ENCODE results near the gene FADS1. TPM values are rescaled to one million over a fixed set of nuclear protein-coding genes. Genes with fewer than 3 reads are reported as not detected.

FADS1 gene
- total RNA-seq, 4 donors from 2014 or later = 7.3 to 58.6 (median 21.8) TPM

DNA sequence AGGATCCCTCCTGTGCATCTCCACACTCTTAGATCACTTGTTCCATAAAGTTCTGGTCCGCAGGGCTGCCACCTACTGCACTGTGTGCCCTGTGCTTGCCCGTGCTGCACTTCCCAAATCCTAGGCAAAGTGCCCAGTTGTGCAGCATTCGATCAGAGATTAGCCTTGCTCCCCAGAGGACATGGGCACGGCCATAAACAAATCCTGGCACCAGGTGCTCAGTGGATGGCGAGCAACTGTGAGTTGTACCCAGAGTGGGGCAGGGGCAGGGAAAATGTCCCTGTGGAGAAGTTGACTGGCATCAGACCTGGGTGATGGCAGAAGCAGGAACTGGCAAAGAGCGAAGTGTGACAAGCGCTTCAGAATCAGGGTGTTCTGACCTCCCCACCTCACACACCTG, 16.0 kb upstream of the FADS1 start:
- no peak overlapping the region for H3K4me3 ChIP-seq (ENCODE audit: low read depth, poor library complexity, severe bottlenecking)
- intact Hi-C loops (cut with DNase I; ENCODE audit: low total_unique reads) = no loop called here
- TF ChIP-seq POLR2A (IDR thresholded peaks at IDR 0.05) = no peak
- TF ChIP-seq, protein P1, sequence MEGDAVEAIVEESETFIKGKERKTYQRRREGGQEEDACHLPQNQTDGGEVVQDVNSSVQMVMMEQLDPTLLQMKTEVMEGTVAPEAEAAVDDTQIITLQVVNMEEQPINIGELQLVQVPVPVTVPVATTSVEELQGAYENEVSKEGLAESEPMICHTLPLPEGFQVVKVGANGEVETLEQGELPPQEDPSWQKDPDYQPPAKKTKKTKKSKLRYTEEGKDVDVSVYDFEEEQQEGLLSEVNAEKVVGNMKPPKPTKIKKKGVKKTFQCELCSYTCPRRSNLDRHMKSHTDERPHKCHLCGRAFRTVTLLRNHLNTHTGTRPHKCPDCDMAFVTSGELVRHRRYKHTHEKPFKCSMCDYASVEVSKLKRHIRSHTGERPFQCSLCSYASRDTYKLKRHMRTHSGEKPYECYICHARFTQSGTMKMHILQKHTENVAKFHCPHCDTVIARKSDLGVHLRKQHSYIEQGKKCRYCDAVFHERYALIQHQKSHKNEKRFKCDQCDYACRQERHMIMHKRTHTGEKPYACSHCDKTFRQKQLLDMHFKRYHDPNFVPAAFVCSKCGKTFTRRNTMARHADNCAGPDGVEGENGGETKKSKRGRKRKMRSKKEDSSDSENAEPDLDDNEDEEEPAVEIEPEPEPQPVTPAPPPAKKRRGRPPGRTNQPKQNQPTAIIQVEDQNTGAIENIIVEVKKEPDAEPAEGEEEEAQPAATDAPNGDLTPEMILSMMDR (IDR thresholded peaks at IDR 0.05) = no peak
- 63 to 64% methylated on average over 7 of the region's 7 CpGs for WGBS, 2 donors
- DNase-seq (ENCODE audit: low spot score in 2 of 2) = no peak

DNA sequence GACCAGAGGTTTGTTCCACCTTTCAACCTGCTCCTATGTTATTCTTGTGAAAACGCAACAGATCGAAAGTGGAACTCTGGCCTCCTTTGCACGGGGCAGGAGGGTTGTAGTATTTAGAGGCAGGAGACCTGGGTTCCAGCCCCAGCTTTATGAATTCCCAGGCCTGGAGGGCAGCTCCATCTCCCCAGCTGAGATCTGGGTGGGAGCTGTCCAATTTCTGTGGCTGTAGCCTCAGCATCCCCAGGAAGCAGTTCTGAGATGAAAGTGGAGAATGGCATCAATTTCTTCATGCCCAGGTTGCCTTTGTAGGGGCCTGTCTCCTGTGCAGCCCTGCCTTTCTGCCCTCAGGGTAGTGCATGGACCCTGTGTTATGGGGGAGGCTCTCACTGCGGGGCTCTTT, 15.4 kb upstream of the FADS1 start:
- WGBS, 2 donors = 87 to 94% methylated on average over 4 of the region's 4 CpGs
- no peak overlapping the region for H3K4me3 ChIP-seq (ENCODE audit: low read depth, poor library complexity, severe bottlenecking)
- intact Hi-C loops (cut with DNase I; ENCODE audit: low total_unique reads) = no loop called here
- TF ChIP-seq POLR2A (IDR thresholded peaks at IDR 0.05) = no peak
- TF ChIP-seq, protein P1 (IDR thresholded peaks at IDR 0.05) = no peak
- no peak for DNase-seq (ENCODE audit: low spot score in 2 of 2)

DNA sequence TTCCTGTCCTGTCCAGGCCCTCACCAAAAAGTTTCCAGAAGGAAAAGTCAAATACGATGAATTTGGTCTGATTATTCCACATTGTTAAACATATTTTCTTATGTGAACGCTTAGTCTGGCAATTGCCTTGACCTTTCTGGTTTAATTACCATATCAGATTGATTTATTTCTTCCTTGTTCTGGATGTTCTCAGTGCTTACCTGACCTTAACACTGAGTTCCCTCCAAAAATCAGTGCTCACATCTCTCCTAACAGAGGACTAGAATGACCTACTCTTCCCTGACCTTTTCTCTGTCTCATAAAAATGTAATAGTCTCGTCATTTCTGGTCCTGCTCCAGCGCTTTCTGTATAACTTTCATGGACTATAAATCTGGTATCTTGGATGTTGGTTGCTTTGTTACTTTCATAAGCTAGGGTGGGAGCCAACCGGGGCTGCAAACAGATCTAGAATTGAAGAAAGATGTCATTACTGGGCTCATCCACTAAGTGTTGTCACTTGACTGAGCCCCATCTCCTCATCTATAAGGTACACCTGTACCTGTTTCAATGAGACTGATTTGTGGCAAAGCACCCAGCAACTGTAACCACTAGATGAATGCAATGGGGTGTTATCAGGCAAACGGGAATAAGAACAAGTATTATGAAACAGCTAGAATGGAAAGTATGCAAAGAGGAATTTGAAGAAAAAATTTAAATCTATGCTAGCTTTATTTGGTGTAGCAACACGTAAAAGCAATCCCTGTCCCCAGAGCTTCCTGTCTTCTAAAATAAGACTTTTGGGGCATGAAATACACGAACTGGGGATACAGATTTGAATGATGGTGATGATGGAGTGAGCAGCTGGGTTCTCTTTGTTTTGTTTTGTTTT, 13.7 kb upstream of the FADS1 start:
- WGBS, 2 donors = 53 to 64% methylated on average over 8 of the region's 8 CpGs
- DNase-seq (ENCODE audit: low spot score in 2 of 2) = no peak
- no peak overlapping the region for H3K4me3 ChIP-seq (ENCODE audit: low read depth, poor library complexity, severe bottlenecking)
- intact Hi-C loops (cut with DNase I; ENCODE audit: low total_unique reads) = no loop called here
- TF ChIP-seq POLR2A (IDR thresholded peaks at IDR 0.05) = no peak
- TF ChIP-seq, protein P1 (IDR thresholded peaks at IDR 0.05) = no peak

DNA sequence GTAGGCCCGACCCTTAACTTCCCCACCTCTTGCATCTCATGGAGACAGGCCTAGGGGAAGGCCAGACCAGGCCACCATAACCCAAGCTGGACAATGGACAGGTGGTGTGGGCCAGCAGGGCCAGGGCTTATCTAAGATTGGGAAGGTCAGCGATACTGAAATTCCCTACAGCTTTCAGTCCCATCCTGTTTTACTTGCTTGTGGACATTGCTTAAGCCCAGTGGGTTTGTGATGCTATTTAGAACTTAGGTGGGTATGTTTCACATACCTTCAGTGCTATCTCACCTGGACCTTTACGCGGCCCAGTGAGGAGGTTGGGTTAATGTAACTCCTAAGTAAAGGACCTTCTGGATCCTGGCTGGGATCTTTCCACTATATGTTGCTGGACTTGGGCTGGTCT, 13.0 kb upstream of the FADS1 start:
- no peak overlapping the region for H3K4me3 ChIP-seq (ENCODE audit: low read depth, poor library complexity, severe bottlenecking)
- no peak for TF ChIP-seq POLR2A (IDR thresholded peaks at IDR 0.05)
- intact Hi-C loops (cut with DNase I; ENCODE audit: low total_unique reads) = no loop called here
- DNase-seq (ENCODE audit: low spot score in 2 of 2) = no peak
- WGBS, 2 donors = 76 to 87% methylated on average over 4 of the region's 4 CpGs

DNA sequence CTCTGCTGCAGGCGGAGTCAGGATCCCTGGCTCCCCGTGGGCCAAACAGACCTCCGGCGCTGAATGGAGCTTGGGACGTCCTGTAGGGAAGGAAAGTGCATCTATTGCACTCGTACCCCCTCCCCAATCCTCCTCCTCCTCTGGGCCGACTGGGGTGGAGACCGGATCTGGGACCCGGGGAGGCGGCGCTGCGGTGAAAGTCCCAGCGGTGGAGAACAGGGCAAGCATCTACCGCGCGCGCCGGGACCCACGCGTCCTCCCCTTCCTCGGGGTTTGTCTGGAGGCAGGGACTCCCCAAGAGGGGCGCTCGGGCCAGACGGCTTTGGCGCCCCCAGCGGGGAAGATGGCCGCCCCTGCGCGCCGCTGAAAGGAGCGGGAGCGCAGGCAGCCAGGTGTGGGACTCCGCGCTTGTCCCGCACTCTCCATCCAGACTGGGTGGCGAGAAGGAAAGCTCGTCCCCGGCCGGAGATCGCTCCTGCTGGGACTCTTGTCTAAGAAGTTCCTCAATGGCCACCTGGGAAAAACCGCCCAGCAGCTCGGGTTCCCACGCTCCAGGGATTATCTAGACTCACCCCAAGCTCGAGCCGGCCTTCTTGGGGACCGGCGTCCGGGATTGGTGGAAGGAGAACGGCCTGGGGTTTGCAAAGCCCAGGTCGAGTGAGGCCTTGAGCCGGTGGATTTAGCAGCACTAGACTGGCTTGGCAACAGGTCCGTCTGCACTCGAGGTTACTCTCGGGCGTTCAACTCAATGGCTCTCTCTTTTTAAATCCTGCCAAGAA, 12.0 kb upstream of the FADS1 start:
- peak overlapping the region; percentile 33 for H3K4me3 ChIP-seq (ENCODE audit: low read depth, poor library complexity, severe bottlenecking)
- DNase-seq (ENCODE audit: low spot score in 2 of 2) = no peak
- intact Hi-C loops (cut with DNase I; ENCODE audit: low total_unique reads) = no loop called here
- no peak for TF ChIP-seq POLR2A (IDR thresholded peaks at IDR 0.05)
- TF ChIP-seq, protein P1 (IDR thresholded peaks at IDR 0.05) = no peak
- 8 to 11% methylated on average over 38 to 48 of the region's 55 CpGs for WGBS, 2 donors

DNA sequence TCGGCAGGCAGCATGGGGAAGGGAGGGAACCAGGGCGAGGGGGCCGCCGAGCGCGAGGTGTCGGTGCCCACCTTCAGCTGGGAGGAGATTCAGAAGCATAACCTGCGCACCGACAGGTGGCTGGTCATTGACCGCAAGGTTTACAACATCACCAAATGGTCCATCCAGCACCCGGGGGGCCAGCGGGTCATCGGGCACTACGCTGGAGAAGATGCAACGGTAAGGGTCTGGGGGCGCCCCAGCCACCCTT, 11.5 kb upstream of the FADS1 start:
- no peak for TF ChIP-seq POLR2A (IDR thresholded peaks at IDR 0.05)
- TF ChIP-seq, protein P1 (IDR thresholded peaks at IDR 0.05) = no peak
- intact Hi-C loops (cut with DNase I; ENCODE audit: low total_unique reads) = no loop called here
- peak overlapping the region; percentile 33 for H3K4me3 ChIP-seq (ENCODE audit: low read depth, poor library complexity, severe bottlenecking)
- WGBS, 2 donors = 0% methylated on average over 12 to 16 of the region's 16 CpGs
- DNase-seq (ENCODE audit: low spot score in 2 of 2) = no peak
